ENCODE measurements around the gene SRC. TPM values are rescaled to one million over a fixed set of nuclear protein-coding genes. Genes with fewer than 3 reads are reported as not detected.

Gene SRC
- total RNA-seq, 4 donors from 2014 or later: 30.6 to 54.7 (median 45.0) TPM

DNA sequence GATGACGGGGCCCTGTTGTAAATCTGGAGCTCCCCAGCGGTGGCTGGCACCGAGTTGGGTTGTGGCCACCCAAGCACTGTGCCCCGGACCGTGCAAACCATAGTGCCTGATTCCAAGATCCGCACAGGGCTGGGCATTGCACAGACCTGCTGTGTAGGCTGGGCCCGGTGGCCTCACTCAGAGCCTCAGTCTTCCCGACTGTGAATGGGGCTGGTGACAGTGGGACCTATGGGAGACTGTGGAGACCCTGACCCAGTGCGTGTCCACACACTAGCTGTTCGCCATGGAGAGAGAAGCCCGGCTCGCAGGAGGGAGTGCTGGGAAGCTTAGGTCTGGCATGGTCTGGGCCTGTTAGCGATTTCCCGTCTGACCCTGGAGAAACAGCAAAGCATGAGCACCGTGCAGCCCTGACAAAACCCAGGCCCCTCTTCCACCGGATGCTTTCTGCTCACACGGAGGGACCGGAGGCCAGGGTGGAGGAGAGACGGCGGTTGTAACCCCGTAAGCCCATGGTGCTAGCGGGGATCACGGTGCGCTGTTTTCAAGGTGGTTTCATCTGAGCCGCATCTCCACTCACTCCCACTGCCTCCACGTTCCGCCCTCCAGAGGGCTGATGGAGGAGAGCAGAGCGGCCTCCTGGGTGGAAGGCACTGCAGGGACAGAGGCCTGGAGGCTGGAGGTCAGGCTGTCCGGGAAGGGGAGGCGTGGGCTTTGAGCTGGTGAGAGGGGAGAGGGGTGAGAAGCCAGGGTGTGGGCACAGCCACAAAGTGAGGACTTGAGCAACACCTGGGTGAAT is 52.2 kb downstream of the SRC start:
- 78% methylated on average over 9 of the region's 30 CpGs; no CpG with 5 or more reads in 1 of the 2 donors for WGBS, 2 donors (ENCODE audit: low coverage in 1 of 2)
- Histone ChIP-seq H3K27ac (no peak overlapping the region), H3K4me3 (no peak overlapping the region), H3K36me3 (peaks cover 0 to 100% of the 10 kb centered on the region in 2 donors), H3K9me3 (no peaks in the 10 kb centered on the region), H3K27me3 (no peaks in the 10 kb centered on the region), H3K4me1 (peaks cover 0 to 32% (median 10%) of the 10 kb centered on the region in 3 donors)
- TF ChIP-seq EP300 (IDR thresholded peaks at IDR 0.05) (no peak), POLR2AphosphoS5 (IDR thresholded peaks at IDR 0.05) (no peak), POLR2A (IDR thresholded peaks at IDR 0.05) (no peak)
- TF ChIP-seq, protein P1, sequence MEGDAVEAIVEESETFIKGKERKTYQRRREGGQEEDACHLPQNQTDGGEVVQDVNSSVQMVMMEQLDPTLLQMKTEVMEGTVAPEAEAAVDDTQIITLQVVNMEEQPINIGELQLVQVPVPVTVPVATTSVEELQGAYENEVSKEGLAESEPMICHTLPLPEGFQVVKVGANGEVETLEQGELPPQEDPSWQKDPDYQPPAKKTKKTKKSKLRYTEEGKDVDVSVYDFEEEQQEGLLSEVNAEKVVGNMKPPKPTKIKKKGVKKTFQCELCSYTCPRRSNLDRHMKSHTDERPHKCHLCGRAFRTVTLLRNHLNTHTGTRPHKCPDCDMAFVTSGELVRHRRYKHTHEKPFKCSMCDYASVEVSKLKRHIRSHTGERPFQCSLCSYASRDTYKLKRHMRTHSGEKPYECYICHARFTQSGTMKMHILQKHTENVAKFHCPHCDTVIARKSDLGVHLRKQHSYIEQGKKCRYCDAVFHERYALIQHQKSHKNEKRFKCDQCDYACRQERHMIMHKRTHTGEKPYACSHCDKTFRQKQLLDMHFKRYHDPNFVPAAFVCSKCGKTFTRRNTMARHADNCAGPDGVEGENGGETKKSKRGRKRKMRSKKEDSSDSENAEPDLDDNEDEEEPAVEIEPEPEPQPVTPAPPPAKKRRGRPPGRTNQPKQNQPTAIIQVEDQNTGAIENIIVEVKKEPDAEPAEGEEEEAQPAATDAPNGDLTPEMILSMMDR (IDR thresholded peaks at IDR 0.05): no peak
- no peak for ATAC-seq

DNA sequence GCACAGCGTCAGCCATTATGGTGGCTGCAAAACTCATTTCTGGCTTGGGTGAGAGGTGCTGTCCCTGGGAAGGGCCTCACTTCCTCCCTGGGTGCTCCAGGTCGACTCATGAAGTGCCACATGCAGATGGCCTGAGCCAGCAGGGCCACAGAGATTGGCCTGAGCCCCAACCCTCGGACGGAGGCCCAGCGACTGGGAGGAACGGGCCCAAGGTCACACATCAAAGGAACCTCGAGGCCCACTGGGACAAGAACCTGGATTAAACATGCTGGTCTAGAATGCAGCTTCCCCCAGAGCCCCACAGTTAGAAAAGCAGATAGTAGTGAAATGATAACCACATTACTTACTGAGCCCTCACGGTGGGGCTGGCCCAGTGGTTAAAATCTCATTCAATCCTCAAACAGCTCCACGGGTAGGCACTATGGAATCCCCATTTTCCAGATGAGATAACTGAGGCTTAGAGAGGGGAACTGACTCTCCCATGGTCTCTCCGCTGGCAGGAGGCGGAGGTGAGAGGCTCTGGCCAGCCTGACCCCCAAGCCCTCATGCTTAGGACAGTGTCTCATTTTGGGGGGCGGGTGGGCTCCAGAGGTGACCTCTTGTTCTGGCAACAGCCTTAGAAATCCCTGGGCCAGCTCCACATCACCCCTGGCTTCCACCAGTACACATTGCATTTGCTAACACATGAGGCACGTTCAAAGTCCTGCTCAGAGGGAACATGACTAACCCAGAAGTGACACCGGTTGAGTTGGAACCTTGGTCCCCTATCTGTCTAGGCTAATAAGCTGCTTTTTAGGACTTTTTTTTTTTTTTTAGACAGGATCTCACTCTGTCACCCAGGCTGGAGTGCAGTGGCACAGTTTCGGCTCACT is 53.0 kb downstream of the SRC start:
- Histone ChIP-seq H3K27me3 (no peaks in the 10 kb centered on the region), H3K4me1 (peaks cover 0 to 24% (median 10%) of the 10 kb centered on the region in 3 donors), H3K36me3 (peaks cover 0 to 100% of the 10 kb centered on the region in 2 donors), H3K27ac (no peak overlapping the region), H3K4me3 (no peak overlapping the region), H3K9me3 (no peaks in the 10 kb centered on the region)
- TF ChIP-seq EP300 (IDR thresholded peaks at IDR 0.05) (no peak), POLR2AphosphoS5 (IDR thresholded peaks at IDR 0.05) (no peak), POLR2A (IDR thresholded peaks at IDR 0.05) (no peak)
- TF ChIP-seq, protein P1 (IDR thresholded peaks at IDR 0.05): no peak
- WGBS, 2 donors (ENCODE audit: low coverage in 1 of 2): 73 to 79% methylated on average over 2 to 6 of the region's 15 CpGs
- ATAC-seq: no peak

DNA sequence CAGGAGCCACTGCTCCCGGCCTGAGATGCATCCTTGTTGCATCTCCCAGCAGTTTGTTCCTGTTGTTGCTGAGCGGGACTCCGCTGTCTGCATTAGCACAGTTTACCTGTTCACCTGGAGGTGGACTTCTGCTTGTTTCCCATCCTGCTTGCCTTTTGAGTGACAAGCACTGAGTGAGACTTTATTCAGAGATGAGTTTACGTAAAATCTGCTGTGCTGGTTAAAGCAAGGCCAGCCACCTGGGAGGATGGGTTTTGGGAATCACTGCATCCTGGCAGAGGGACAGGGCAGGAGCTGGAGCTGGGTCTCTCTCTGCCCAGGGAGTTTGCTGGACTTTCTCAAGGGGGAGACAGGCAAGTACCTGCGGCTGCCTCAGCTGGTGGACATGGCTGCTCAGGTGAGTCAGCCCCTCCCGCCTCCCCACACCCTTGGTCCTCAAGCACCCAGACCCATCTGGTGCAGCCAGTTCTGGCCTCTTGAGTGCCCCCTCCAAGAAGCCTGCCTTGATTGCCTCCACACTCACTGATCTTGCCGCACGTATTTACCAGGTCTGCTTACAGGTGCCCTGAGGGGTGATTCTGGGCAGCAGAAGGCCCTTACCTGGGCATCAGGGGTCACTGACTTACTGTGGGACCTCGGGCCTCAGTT is 55.5 kb downstream of the SRC start:
- Histone ChIP-seq H3K27me3 (no peaks in the 10 kb centered on the region), H3K4me1 (peaks cover 0 to 7% (median 3%) of the 10 kb centered on the region in 3 donors), H3K4me3 (no peak overlapping the region), H3K36me3 (peaks cover 0 to 81% of the 10 kb centered on the region in 2 donors), H3K27ac (no peak overlapping the region), H3K9me3 (no peaks in the 10 kb centered on the region)
- 78% methylated on average over 4 of the region's 9 CpGs; no CpG with 5 or more reads in 1 of the 2 donors for WGBS, 2 donors (ENCODE audit: low coverage in 1 of 2)
- TF ChIP-seq, protein P1 (IDR thresholded peaks at IDR 0.05): no peak
- TF ChIP-seq EP300 (IDR thresholded peaks at IDR 0.05) (no peak), POLR2A (IDR thresholded peaks at IDR 0.05) (no peak), POLR2AphosphoS5 (IDR thresholded peaks at IDR 0.05) (no peak)
- no peak for ATAC-seq

DNA sequence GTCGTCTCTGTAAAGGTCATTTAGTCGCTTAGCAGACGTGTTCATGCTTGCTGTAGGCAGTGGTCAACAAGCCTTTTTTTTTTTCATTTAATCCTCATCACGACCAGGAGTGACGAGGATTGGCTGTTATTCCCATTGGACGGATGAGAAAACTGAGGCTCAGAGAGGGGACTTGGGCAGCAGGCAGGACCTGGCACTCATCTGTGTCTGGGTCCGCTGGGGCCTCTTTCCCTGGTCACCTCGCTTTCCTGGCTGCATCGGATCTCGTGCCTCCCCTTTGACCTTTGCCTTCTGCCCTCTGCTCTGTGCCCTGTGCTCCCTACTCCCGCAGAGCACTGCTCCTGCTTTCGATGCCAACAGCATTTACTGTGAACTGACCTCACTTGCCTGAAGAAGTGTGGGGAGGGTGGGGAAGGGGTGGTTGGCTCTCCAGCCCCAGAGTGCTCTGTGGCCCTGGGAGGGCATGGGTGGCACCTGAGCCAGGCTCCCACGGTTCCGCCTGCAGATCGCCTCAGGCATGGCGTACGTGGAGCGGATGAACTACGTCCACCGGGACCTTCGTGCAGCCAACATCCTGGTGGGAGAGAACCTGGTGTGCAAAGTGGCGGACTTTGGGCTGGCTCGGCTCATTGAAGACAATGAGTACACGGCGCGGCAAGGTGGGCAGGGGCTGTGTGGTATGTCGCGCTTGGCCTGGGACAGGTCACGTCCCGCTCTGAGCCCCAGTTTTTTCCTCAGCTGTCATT is 56.2 kb downstream of the SRC start:
- Histone ChIP-seq H3K27me3 (no peaks in the 10 kb centered on the region), H3K36me3 (peaks cover 0 to 74% of the 10 kb centered on the region in 2 donors), H3K9me3 (no peaks in the 10 kb centered on the region), H3K4me1 (peaks cover 0 to 13% (median 9%) of the 10 kb centered on the region in 3 donors), H3K4me3 (no peak overlapping the region), H3K27ac (no peak overlapping the region)
- ATAC-seq: no peak
- WGBS, 2 donors (ENCODE audit: low coverage in 1 of 2): 88 to 100% methylated on average over 2 to 8 of the region's 30 CpGs
- TF ChIP-seq POLR2AphosphoS5 (IDR thresholded peaks at IDR 0.05): no peak
- TF ChIP-seq EP300 (IDR thresholded peaks at IDR 0.05): no peak
- TF ChIP-seq, protein P1 (IDR thresholded peaks at IDR 0.05): no peak
- no peak for TF ChIP-seq POLR2A (IDR thresholded peaks at IDR 0.05)

Data from gastroesophageal sphincter (tissue), 4 donors.